ENCODE data around the gene TRPM3. TPM values are rescaled to one million over a fixed set of nuclear protein-coding genes. Genes with fewer than 3 reads are reported as not detected.

TRPM3 gene
- total and polyA plus RNA-seq, 2 of the 8 experiments (the other 6 are each of a cell fraction or from before 2014, with no cell fraction given): 2.4 to 10.9 TPM

- no peak overlapping the region for H2BK120ac ChIP-seq (replicated peaks; ENCODE audit: low read depth, low read length)
- H2BK5ac ChIP-seq (ENCODE audit: low read depth, low read length): no peak overlapping the region
- no peaks in the 10 kb centered on the region for H3K4me1 ChIP-seq (replicated peaks in 1 of 4; ENCODE audit: control insufficient read depth in 3 of 4, insufficient read depth in 4 of 4, low read length in 3 of 4)
- H2AFZ ChIP-seq (ENCODE audit: low read length): no peak overlapping the region
- H2BK12ac ChIP-seq (ENCODE audit: low read depth, low read length): no peak overlapping the region
- H3K4ac ChIP-seq (replicated peaks; ENCODE audit: insufficient read length, low read depth, low read length): no peak overlapping the region
- H4K5ac ChIP-seq (ENCODE audit: insufficient read length, low read depth, low read length): no peak overlapping the region
- H3K23me2 ChIP-seq (ENCODE audit: low read depth, low read length): no peaks in the 10 kb centered on the region
- CTCF ChIA-PET (ENCODE audit: partially characterized antibody): interaction anchor here (0.5 to 1.1 kb wide), 5 partner anchors 13 to 214 kb away, joined by 3 to 4 read pairs (median 3); no protein-coding TSS in a partner anchor
- H2BK15ac ChIP-seq (ENCODE audit: low read length): no peak overlapping the region
- H3K4me3 ChIP-seq (ENCODE audit: extremely low read depth in 1 of 4, insufficient read depth in 2 of 4, low read depth in 3 of 4, low read length in 4 of 4): no peak overlapping the region
- H2BK20ac ChIP-seq (ENCODE audit: low read length): no peak overlapping the region
- no peaks in the 10 kb centered on the region for H3K27me3 ChIP-seq (replicated peaks in 1 of 4; ENCODE audit: control insufficient read depth in 3 of 4, extremely low read depth in 1 of 4, insufficient read depth in 3 of 4, low read length in 3 of 4)
- POLR2A ChIA-PET (ENCODE audit: partially characterized antibody): interaction anchor here (1.5 kb wide), 1 partner anchor 42 kb away, joined by 3 read pairs; no protein-coding TSS in a partner anchor
- DNase-seq (ENCODE audit: low read depth in 1 of 2, low spot score in 2 of 2) (no peak), FAIRE-seq (no peak)
- no peaks in the 10 kb centered on the region for H3K9me3 ChIP-seq (ENCODE audit: insufficient read depth in 2 of 2, low read depth in 1 of 2, low read length in 1 of 2)
- no peak overlapping the region for H3K27ac ChIP-seq (ENCODE audit: low read depth, low read length)
- no peak overlapping the region for H4K8ac ChIP-seq (ENCODE audit: extremely low read depth, insufficient read depth, low read length)
- no peak overlapping the region for H3K9ac ChIP-seq (replicated peaks in 1 of 4; ENCODE audit: extremely low read depth in 1 of 4, low read depth in 3 of 4, low read length in 3 of 4)
- H3K14ac ChIP-seq (ENCODE audit: insufficient read length): no peak overlapping the region
- H3K36me3 ChIP-seq (ENCODE audit: control insufficient read depth in 2 of 4, insufficient read depth in 4 of 4, low read length in 3 of 4): no peaks in the 10 kb centered on the region
- H4K91ac ChIP-seq (replicated peaks; ENCODE audit: insufficient read length, low read length): no peak overlapping the region
- H2AK5ac ChIP-seq (ENCODE audit: low read depth, low read length): no peak overlapping the region
- peaks cover 0 to 8% of the 10 kb centered on the region in 2 experiments; a peak in 1 of 4 replicates for H3K79me2 ChIP-seq (ENCODE audit: control insufficient read depth in 1 of 2, insufficient read depth in 2 of 2, low read length in 2 of 2)
- no peaks in the 10 kb centered on the region for H4K20me1 ChIP-seq (replicated peaks in 1 of 2; ENCODE audit: control insufficient read depth in 1 of 2, insufficient read depth in 2 of 2, low read length in 2 of 2)
- H3K79me1 ChIP-seq (ENCODE audit: low read depth, low read length): no peaks in the 10 kb centered on the region
- no peak overlapping the region for H3K56ac ChIP-seq (replicated peaks; ENCODE audit: insufficient read length, low read depth, low read length)
- 100% methylated on average over 1 of the region's 1 CpG; no CpG with 5 or more reads in 1 of the 2 experiments for WGBS, 2 experiments (ENCODE audit: extremely low coverage in 1 of 2, insufficient coverage in 1 of 2, insufficient read length in 1 of 2, insufficient replicate concordance in 2 of 2, low coverage in 1 of 2, low lambda C conversion rate in 2 of 2, missing lambda C conversion rate in 1 of 2)
- H3K4me2 ChIP-seq (ENCODE audit: insufficient read depth in 1 of 2, low read depth in 2 of 2, low read length in 2 of 2): no peak overlapping the region
- TF ChIP-seq, protein P1, sequence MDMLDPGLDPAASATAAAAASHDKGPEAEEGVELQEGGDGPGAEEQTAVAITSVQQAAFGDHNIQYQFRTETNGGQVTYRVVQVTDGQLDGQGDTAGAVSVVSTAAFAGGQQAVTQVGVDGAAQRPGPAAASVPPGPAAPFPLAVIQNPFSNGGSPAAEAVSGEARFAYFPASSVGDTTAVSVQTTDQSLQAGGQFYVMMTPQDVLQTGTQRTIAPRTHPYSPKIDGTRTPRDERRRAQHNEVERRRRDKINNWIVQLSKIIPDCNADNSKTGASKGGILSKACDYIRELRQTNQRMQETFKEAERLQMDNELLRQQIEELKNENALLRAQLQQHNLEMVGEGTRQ (IDR thresholded peaks at IDR 0.05; ENCODE audit: low read length): no peak
- TF ChIP-seq HDAC2 (IDR thresholded peaks at IDR 0.05; ENCODE audit: borderline replicate concordance in 1 of 2, low read depth in 2 of 2, low read length in 2 of 2) (no peak), FOSL1 (IDR thresholded peaks at IDR 0.05; ENCODE audit: insufficient read depth, low read depth, low read length) (no peak), TAF7 (optimal IDR thresholded peaks at IDR 0.05; ENCODE audit: borderline replicate concordance, low read depth, low read length) (no peak), SP1 (IDR thresholded peaks at IDR 0.05; ENCODE audit: low read depth, low read length) (no peak), RBBP5 (IDR thresholded peaks at IDR 0.05; ENCODE audit: borderline replicate concordance, low read depth, low read length) (no peak), SP4 (IDR thresholded peaks at IDR 0.05; ENCODE audit: low read length) (no peak)
- no peak overlapping the region for H3K18ac ChIP-seq (ENCODE audit: extremely low read depth, low read length)
- no peak overlapping the region for H3K23ac ChIP-seq (ENCODE audit: insufficient read length)
These were observed 16.2 kb downstream of the TRPM3 start for GRCh38 chr9:71105192-71105591.

Measured in H1 (cell line).